HG03571 (cell line): ENCODE data around the gene TPD52L1.

Experiments used
- ATAC-seq: cut with Tn5 transposase; IDR thresholded peaks from one replicate; pipeline ENCODE4 v1.9.1; 2021; ENCODE audit not compliant: unreplicated experiment

Gene TPD52L1

GRCh38 chr6:125174626-125175025 is 21.1 kb downstream of the TPD52L1 start:
- ATAC-seq = no peak

- ATAC-seq = no peak
Observed at GRCh38 chr6:125175466-125176048, 22.0 kb downstream of the TPD52L1 start.

GRCh38 chr6:125182237-125183008 is 28.9 kb downstream of the TPD52L1 start:
- no peak for ATAC-seq

GRCh38 chr6:125183391-125183790 is 29.8 kb downstream of the TPD52L1 start:
- no peak for ATAC-seq

GRCh38 chr6:125188037-125188436 is 34.5 kb downstream of the TPD52L1 start:
- no peak for ATAC-seq

- no peak for ATAC-seq
Observed at GRCh38 chr6:125188594-125189203, 35.1 kb downstream of the TPD52L1 start.

- ATAC-seq = no peak
Observed at GRCh38 chr6:125189494-125189893, 35.9 kb downstream of the TPD52L1 start.

- ATAC-seq = no peak
Observed at GRCh38 chr6:125190667-125191066, 37.1 kb downstream of the TPD52L1 start.

- peak; percentile 99 for ATAC-seq
Observed at GRCh38 chr6:125191916-125192609, 38.5 kb downstream of the TPD52L1 start.

GRCh38 chr6:125192610-125192930 is 39.0 kb downstream of the TPD52L1 start:
- ATAC-seq = peak; percentile 10

- no peak for ATAC-seq
Observed at GRCh38 chr6:125193208-125193607, 39.6 kb downstream of the TPD52L1 start.

GRCh38 chr6:125194941-125195340 is 41.4 kb downstream of the TPD52L1 start:
- ATAC-seq = no peak

- ATAC-seq = no peak
Observed at GRCh38 chr6:125195526-125195925, 42.0 kb downstream of the TPD52L1 start.

GRCh38 chr6:125196613-125197012 is 43.0 kb downstream of the TPD52L1 start:
- no peak for ATAC-seq

GRCh38 chr6:125197795-125198269 is 44.3 kb downstream of the TPD52L1 start:
- ATAC-seq = no peak

- ATAC-seq = no peak
Observed at GRCh38 chr6:125198398-125198937, 44.9 kb downstream of the TPD52L1 start.

GRCh38 chr6:125200941-125201340 is 47.4 kb downstream of the TPD52L1 start:
- ATAC-seq = no peak

- no peak for ATAC-seq
Observed at GRCh38 chr6:125201961-125202729, 48.6 kb downstream of the TPD52L1 start.

- no peak for ATAC-seq
Observed at GRCh38 chr6:125203395-125203794, 49.8 kb downstream of the TPD52L1 start.

GRCh38 chr6:125205931-125206330 is 52.4 kb downstream of the TPD52L1 start:
- ATAC-seq = no peak

- no peak for ATAC-seq
Observed at GRCh38 chr6:125206389-125206788, 52.8 kb downstream of the TPD52L1 start.
